HG02981 (cell line): ENCODE results near the gene AQP12A.

Source experiments
- ATAC-seq: cut with Tn5 transposase; IDR thresholded peaks from one replicate; pipeline ENCODE4 v1.9.1; 2021; ENCODE audit warnings: mild to moderate bottlenecking, moderate library complexity; ENCODE audit not compliant: unreplicated experiment

Gene AQP12A

GRCh38 chr2:240736281-240737250 is 44.9 kb downstream of the AQP12A start:
- no peak for ATAC-seq

- no peak for ATAC-seq
Observed at GRCh38 chr2:240737512-240737911, 45.8 kb downstream of the AQP12A start.

GRCh38 chr2:240737958-240738357 is 46.3 kb downstream of the AQP12A start:
- no peak for ATAC-seq

GRCh38 chr2:240739797-240740196 is 48.1 kb downstream of the AQP12A start:
- no peak for ATAC-seq

- ATAC-seq = no peak
Observed at GRCh38 chr2:240741091-240741490, 49.4 kb downstream of the AQP12A start.

- ATAC-seq = no peak
Observed at GRCh38 chr2:240742602-240743095, 51.0 kb downstream of the AQP12A start.

- ATAC-seq = no peak
Observed at GRCh38 chr2:240745456-240745855, 53.8 kb downstream of the AQP12A start.

- ATAC-seq = no peak
Observed at GRCh38 chr2:240745962-240746361, 54.3 kb downstream of the AQP12A start.

- ATAC-seq = no peak
Observed at GRCh38 chr2:240746671-240747070, 55.0 kb downstream of the AQP12A start.

GRCh38 chr2:240747256-240747655 is 55.6 kb downstream of the AQP12A start:
- ATAC-seq = no peak
